GM21825 (cell line): Measurements from ENCODE around the gene SLFN12L.
"Not testable (repeated sequence)": the region's sequence is repeated elsewhere in the genome, so short reads cannot be mapped to it uniquely, and the experiment has no call there.

Experiments
- ATAC-seq: cut with Tn5 transposase; IDR thresholded peaks from one replicate; pipeline ENCODE4 v1.9.1; 2021; ENCODE audit warnings: mild to moderate bottlenecking, moderate library complexity; ENCODE audit not compliant: unreplicated experiment

The SLFN12L gene

GRCh38 chr17:35537601-35538141, at the start of gene SLFN12L:
TSS of gene SLFN12L (minus strand) at chr17:35537678. CDS start at chr17:35522364, 15,314 bp downstream.
- no peak for ATAC-seq

- no peak for ATAC-seq
Measured at GRCh38 chr17:35586569-35587073, 49.1 kb upstream of the SLFN12L start.

GRCh38 chr17:35584061-35584460, 46.6 kb upstream of the SLFN12L start:
- ATAC-seq: no peak

- ATAC-seq: no peak
Measured at GRCh38 chr17:35578929-35579432, 41.5 kb upstream of the SLFN12L start.

GRCh38 chr17:35578197-35578928, 40.9 kb upstream of the SLFN12L start, which contains the start of gene PEX12:
TSS of gene PEX12 (minus strand) at chr17:35578571. CDS start at chr17:35578021, 550 bp downstream.
- ATAC-seq: peak; percentile 78

DNA sequence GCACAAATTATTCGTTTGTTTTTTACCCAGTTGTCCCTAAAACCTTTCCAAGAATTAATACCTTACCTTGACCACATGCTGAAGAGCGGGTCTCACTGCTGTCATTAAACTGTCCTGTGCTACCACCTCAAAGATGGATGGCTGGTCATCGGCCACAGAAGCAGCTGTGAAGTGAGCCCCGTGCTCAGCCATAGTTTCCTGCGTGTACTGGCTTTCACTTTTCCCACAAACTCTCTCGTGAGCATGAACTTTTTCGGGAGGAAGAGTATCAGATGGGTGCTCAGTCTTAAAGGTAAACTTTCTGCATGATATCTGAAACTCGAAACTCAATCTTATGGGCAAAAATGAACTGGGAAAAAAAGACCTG, 40.3 kb upstream of the SLFN12L start:
- no peak for ATAC-seq

GRCh38 chr17:35575759-35576158, 38.3 kb upstream of the SLFN12L start:
- ATAC-seq: no peak

GRCh38 chr17:35569405-35569804, 31.9 kb upstream of the SLFN12L start:
- no peak for ATAC-seq

DNA sequence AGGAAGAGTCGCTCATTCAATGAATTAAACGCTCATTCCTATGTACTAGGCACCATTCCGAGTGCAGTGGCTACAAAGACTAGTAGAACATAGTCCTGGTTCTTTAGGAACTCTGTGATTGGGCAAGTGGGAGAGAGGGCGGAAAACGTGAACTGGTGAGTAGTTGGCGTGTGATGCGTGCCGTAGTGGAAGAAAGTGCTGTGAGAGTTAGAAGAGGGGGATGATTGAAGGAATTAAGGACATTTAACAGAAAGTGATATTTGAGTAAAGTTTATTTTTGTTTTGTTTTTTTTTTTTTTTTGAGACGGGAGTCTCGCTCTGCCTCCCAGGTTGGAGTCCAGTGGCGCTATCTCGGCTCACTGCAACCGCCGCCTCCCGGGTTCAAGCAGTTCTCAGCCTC, 31.1 kb upstream of the SLFN12L start:
- no peak for ATAC-seq

- no peak for ATAC-seq
Measured at GRCh38 chr17:35566968-35567367, 29.5 kb upstream of the SLFN12L start.

GRCh38 chr17:35563181-35563580, 25.7 kb upstream of the SLFN12L start:
- not testable (repeated sequence) for ATAC-seq

DNA sequence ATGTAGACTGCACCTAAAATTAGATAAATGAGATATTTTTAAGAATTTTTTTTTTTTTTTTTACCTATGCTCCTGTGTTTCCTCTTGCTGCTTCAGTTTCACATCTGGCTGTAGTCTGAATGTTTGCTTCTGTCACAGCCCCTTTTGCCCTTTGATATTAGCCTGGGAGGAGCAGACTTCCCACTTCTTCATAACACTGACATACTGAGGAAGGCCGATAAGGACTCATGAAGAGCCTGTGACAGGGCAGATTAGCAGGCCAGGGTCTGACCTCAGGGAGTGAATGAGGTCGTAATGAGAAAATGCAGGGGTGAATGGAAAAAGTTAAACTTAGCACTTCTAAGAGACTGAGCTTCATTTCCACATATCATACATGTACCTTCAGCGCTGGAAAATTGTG, 23.2 kb upstream of the SLFN12L start, which contains the start of gene SLFN14:
TSS of gene SLFN14 (minus strand) at position 117 of the 400 bp plus-strand sequence. CDS start 2,757 bp downstream, outside the sequence.
- no peak for ATAC-seq

- ATAC-seq: no peak
Measured at GRCh38 chr17:35559495-35560210, 22.2 kb upstream of the SLFN12L start.

- no peak for ATAC-seq
Measured at GRCh38 chr17:35557353-35557752, 19.9 kb upstream of the SLFN12L start.

DNA sequence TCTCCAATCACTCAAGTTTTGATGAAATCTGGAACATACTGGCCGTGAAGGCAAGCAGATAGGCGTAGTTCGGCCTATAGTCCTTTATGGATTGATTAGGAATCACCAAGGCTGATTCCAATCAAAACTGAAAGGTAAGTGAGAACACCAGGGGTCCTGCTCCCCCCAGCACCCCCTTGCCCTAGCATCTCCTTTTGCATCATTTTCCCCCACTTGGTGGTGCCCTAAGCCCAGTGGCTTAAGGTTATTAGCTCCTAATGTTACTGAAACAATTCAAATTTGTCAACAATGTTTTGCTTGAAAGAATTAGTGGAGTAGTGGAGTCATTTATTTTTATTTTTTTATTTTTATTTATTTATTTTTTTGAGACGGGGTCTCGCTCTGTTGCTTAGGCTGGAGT, 18.2 kb upstream of the SLFN12L start:
- no peak for ATAC-seq

DNA sequence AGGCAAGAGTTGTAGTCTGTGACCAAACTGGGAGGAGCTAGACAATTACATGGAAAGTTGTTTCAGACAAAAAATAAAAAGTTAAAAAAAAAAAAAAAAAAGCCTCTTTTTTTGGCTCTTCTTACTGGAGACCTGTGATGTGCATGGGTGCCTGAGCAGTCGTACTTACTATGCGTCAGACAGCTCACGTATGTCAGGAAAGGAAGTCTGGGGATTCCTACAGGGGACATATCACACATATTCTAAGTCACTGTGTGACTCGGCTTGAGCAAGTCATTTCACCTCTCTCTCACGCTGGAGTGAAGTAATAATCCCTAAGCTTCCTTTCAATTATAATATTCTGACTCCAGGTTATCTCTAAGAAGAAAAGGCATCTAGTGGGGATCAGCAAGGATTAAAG, 17.2 kb upstream of the SLFN12L start:
- ATAC-seq: no peak

DNA sequence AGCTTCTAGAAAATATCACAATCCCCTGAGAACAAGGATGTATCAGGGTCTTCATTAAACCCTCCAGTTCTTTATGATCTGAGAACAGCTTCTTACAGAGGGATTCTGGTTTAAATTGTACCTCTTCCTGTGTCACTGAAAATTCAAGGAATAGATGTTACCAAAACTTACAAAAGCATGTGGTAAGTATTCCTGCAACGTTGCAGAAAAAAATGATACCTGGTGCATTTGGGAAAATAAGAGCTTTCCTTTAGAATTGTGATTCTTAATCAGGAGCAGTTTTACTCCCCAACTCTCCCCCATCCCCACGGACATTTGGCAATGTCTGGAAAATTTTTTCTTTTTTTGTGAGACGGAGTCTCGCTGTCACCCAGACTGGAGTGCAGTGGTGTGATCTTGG, 15.8 kb upstream of the SLFN12L start:
- ATAC-seq: no peak

- no peak for ATAC-seq
Measured at GRCh38 chr17:35548978-35549377, 11.5 kb upstream of the SLFN12L start.

- no peak for ATAC-seq
Measured at GRCh38 chr17:35548208-35548810, 10.8 kb upstream of the SLFN12L start.

DNA sequence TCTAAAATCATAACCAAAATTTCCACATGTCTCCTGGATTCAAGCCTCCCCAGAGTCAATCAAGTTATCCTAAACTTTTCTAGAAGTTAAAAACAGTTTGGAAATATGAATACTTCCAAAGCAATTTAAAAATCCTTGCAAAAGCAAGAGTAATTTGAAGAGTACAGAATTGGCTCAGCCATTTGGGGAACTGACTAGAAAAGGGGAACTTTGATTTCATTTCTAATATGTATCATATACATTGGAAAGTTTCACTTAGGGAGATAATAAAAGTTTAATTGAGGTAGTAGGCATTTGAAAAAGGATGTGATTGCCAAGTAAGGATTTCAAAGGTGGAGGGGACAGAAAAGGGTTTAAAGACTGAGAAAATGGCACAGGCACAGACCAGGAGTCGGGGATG, 9.0 kb upstream of the SLFN12L start:
- ATAC-seq: no peak

DNA sequence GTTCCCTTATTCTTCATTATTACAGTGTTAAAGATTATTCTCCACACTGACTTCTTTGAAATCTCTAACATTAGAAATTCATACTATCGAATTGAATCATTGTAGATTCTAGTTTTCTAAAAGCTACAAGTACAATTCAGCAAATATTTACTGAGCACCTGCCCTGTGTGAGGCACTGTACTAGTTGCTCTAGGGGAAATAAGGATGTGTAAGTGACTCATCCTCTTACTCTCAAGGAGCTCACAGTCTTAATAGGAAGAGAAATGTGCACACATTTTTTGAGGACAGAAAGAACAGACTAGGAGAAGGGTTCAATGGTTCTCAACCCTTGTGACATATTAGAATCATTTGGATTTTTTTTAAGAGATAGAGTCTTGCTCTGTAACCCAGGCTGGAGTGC, 7.7 kb upstream of the SLFN12L start:
- no peak for ATAC-seq
